HCT116 (cell line): ENCODE measurements around the gene HEXA. TPM values are rescaled to one million over a fixed set of nuclear protein-coding genes. Genes with fewer than 3 reads are reported as not detected.

Source experiments
- ATAC-seq: fragments of 200-7000 bp; cut with Tn5 transposase; 2 replicates; pipeline ENCODE4 v1.9.1; 2020; ENCODE audit warnings: mild to moderate bottlenecking, moderate library complexity
- BruUV-seq: library from RNA; stranded (reverse); fragments of 400-500 nt; replicated peaks from 2 replicates; lab custom pipeline; 2021; lab: Mats Ljungman, UMichigan
- CTCF ChIA-PET: fragments of 300-600 bp; sonication (Branson Sonifier 250); formaldehyde crosslinking; loops from one replicate; lab custom pipeline; 2021; ENCODE audit warnings: antibody characterized with exemption; lab: Charles Lee
- POLR2A ChIA-PET: fragments of 300-600, 350-600 bp; sonication (Branson Sonifier 250); formaldehyde crosslinking; loops from one replicate; lab custom pipeline; 2021; ENCODE audit warnings: antibody characterized with exemption; lab: Charles Lee
- RAD21 ChIA-PET, 2 experiments: fragments of 300-600 bp; sonication (Branson Sonifier 250); formaldehyde crosslinking; loops; one replicate each; lab custom pipeline; 2023; ENCODE audit warnings: low total read pairs in 2 of 2; ENCODE audit not compliant: uncharacterized antibody in 2 of 2, unreplicated experiment in 2 of 2, low non-redundant PET in 1 of 2; lab: Charles Lee
- DNase-seq: peaks from one replicate; pipeline ENCODE4 v3.0.0-alpha.2; 2010; ENCODE audit warnings: low read depth, low spot score
- H2AFZ ChIP-seq: fragments of 200-600 bp; shearing (Covaris generic), sonication (generic); 2 replicates; pipeline ENCODE4 v1.6.1; 2017; ENCODE audit warnings: low read depth, mixed run types, mixed read lengths, antibody characterized with exemption, low read length; ENCODE audit not compliant: poor library complexity, severe bottlenecking
- H3K27ac ChIP-seq: 2 replicates; pipeline ENCODE4 v1.5.1; 2012; ENCODE audit warnings: low read depth, low read length
- H3K27me3 ChIP-seq: fragments of 200-600 bp; sonication (generic); 2 replicates; pipeline ENCODE4 v1.6.1; 2016; ENCODE audit warnings: mixed run types, low read length, mixed read lengths; ENCODE audit not compliant: insufficient read depth
- H3K36me3 ChIP-seq, 2 experiments: fragments of 200-500 bp in 1 of 2; fragments of 200-600 bp in 1 of 2; sonication (Bioruptor generic) in 1 of 2; sonication (generic) in 1 of 2; 2 replicates each; pipeline versions ENCODE4 v1.5.1 to v1.6.1; 2014 to 2016; ENCODE audit warnings: low read length in 2 of 2, inconsistent platforms in 1 of 2, mixed read lengths in 1 of 2, mixed run types in 1 of 2; ENCODE audit not compliant: insufficient read depth in 2 of 2, control insufficient read depth in 1 of 2
- H3K4me1 ChIP-seq, 2 experiments: fragments of 200-600 bp in 1 of 2; sonication (generic) in 1 of 2; 2 replicates each; pipeline versions ENCODE4 v1.5.1 to v1.6.1; 2012 to 2017; ENCODE audit warnings: low read length in 2 of 2, inconsistent platforms in 1 of 2, mild to moderate bottlenecking in 1 of 2, mixed read lengths in 1 of 2, mixed run types in 1 of 2, moderate library complexity in 1 of 2; ENCODE audit not compliant: insufficient read depth in 2 of 2, control insufficient read depth in 1 of 2
- H3K4me2 ChIP-seq: fragments of 200-600 bp; sonication (generic); 2 replicates; pipeline ENCODE4 v1.6.1; 2017; ENCODE audit warnings: mixed run types, low read length, mixed read lengths
- H3K4me3 ChIP-seq, 2 experiments: fragments of 200-600 bp in 1 of 2; sonication (generic) in 1 of 2; replicated peaks in 1 of 2; 2 replicates each; pipeline ENCODE4 v1.5.1; 2011 to 2016; ENCODE audit warnings: low read length in 2 of 2, control low read depth in 1 of 2, low read depth in 1 of 2, mild to moderate bottlenecking in 1 of 2, mixed read lengths in 1 of 2, mixed run types in 1 of 2
- H3K79me2 ChIP-seq: fragments of 200-600 bp; sonication (generic); 2 replicates; pipeline ENCODE4 v1.6.1; 2017; ENCODE audit warnings: mild to moderate bottlenecking, mixed run types, low read length, moderate library complexity, mixed read lengths; ENCODE audit not compliant: insufficient read depth
- H3K9ac ChIP-seq: fragments of 200-600 bp; sonication (generic); 2 replicates; pipeline ENCODE4 v1.6.1; 2016; ENCODE audit warnings: low read length, mixed read lengths
- H3K9me2 ChIP-seq: fragments of 200-600 bp; sonication (generic), shearing (Covaris generic); 2 replicates; pipeline ENCODE4 v1.6.1; 2017; ENCODE audit warnings: mixed run types, mild to moderate bottlenecking, moderate library complexity; ENCODE audit not compliant: insufficient read depth
- H3K9me3 ChIP-seq, 2 experiments: fragments of 200-500 bp in 1 of 2; fragments of 200-600 bp in 1 of 2; sonication (Bioruptor generic) in 1 of 2; sonication (generic) in 1 of 2; 2 replicates each; pipeline ENCODE4 v1.6.1; 2014 to 2017; ENCODE audit warnings: low read length in 2 of 2, mixed read lengths in 2 of 2, inconsistent platforms in 1 of 2, low read depth in 1 of 2, mild to moderate bottlenecking in 1 of 2, mixed run types in 1 of 2, moderate library complexity in 1 of 2; ENCODE audit not compliant: control insufficient read depth in 1 of 2, insufficient read depth in 1 of 2
- H4K20me1 ChIP-seq: fragments of 200-600 bp; sonication (generic), shearing (Covaris generic); 2 replicates; pipeline ENCODE4 v1.6.1; 2017; ENCODE audit warnings: mixed run types, mild to moderate bottlenecking, moderate library complexity; ENCODE audit not compliant: insufficient read depth
- CTCF ChIP-seq, 3 experiments: fragments of 200-600 bp in 1 of 3; sonication (generic) in 1 of 3; IDR thresholded peaks in 2 of 3; conservative IDR thresholded peaks in 1 of 3; 2 replicates each; pipeline ENCODE4 v1.5.1; 2012 to 2017; ENCODE audit warnings: low read depth in 2 of 3, low read length in 2 of 3, antibody characterized with exemption in 1 of 3, borderline replicate concordance in 1 of 3, control low read depth in 1 of 3, mild to moderate bottlenecking in 1 of 3, mixed read lengths in 1 of 3, mixed run types in 1 of 3, moderate library complexity in 1 of 3; ENCODE audit not compliant: insufficient read depth in 1 of 3
- EGR1 ChIP-seq: IDR thresholded peaks from 2 replicates; pipeline ENCODE4 v1.6.1; 2012; ENCODE audit warnings: low read depth
- EZH2 ChIP-seq: fragments of 200-600 bp; sonication (generic); IDR thresholded peaks from 2 replicates; pipeline ENCODE4 v1.6.1; 2017; ENCODE audit warnings: antibody characterized with exemption, mixed run types
- EZH2phosphoT487 ChIP-seq: fragments of 200-600 bp; IDR thresholded peaks from 2 replicates; pipeline ENCODE4 v1.6.1; 2018; ENCODE audit warnings: antibody characterized with exemption, borderline replicate concordance
- FOSL1 ChIP-seq: IDR thresholded peaks from 2 replicates; pipeline ENCODE4 v1.6.1; 2012; ENCODE audit warnings: low read depth
- MAX ChIP-seq: IDR thresholded peaks from 2 replicates; pipeline ENCODE4 v1.6.1; 2012
- POLR2A ChIP-seq: IDR thresholded peaks from 2 replicates; pipeline ENCODE4 v1.7.0; 2011; ENCODE audit warnings: borderline replicate concordance; ENCODE audit not compliant: insufficient read depth, insufficient read length; ENCODE audit errors: extremely low read depth
- RAD21 ChIP-seq: IDR thresholded peaks from 2 replicates; pipeline ENCODE4 v1.6.1; 2012; ENCODE audit warnings: low read depth, mild to moderate bottlenecking
- REST ChIP-seq: IDR thresholded peaks from 2 replicates; pipeline ENCODE4 v1.6.1; 2012; ENCODE audit warnings: low read depth
- SIN3A ChIP-seq: IDR thresholded peaks from 2 replicates; pipeline ENCODE4 v1.6.1; 2012; ENCODE audit warnings: low read depth
- TCF7L2 ChIP-seq: IDR thresholded peaks from 2 replicates; pipeline ENCODE4 v1.7.0; 2011; ENCODE audit warnings: borderline replicate concordance, inconsistent platforms; ENCODE audit not compliant: insufficient read depth, insufficient read length; ENCODE audit errors: extremely low read depth
- YY1 ChIP-seq: IDR thresholded peaks from 2 replicates; pipeline ENCODE4 v1.6.1; 2011; ENCODE audit warnings: low read length, low read depth, moderate library complexity, mild to moderate bottlenecking; ENCODE audit not compliant: insufficient replicate concordance; ENCODE audit errors: extremely low read depth
- ZBTB33 ChIP-seq: IDR thresholded peaks from 2 replicates; pipeline ENCODE4 v1.6.1; 2011; ENCODE audit warnings: mild to moderate bottlenecking, low read length, moderate library complexity; ENCODE audit not compliant: insufficient replicate concordance; ENCODE audit errors: extremely low read depth
- ZFX ChIP-seq: fragments of 450-650 bp; IDR thresholded peaks from 2 replicates; pipeline ENCODE4 v1.6.1; 2017
- ZNF274 ChIP-seq: fragments of 200-500 bp; sonication (Bioruptor generic); IDR thresholded peaks from 2 replicates; pipeline ENCODE4 v1.6.1; 2014; ENCODE audit warnings: mild to moderate bottlenecking, low read depth, low read length, inconsistent platforms
- intact Hi-C: fragments of 100-400 bp; cut with micrococcal nuclease; formaldehyde crosslinking; loops from 2 replicates; pipeline ENCODE4 v1.10.0; 2022
- total RNA-seq: library from RNA; stranded (reverse); gene quantifications from one replicate; pipeline ENCODE4 v1.2.1, GENCODE V29; 2021; ENCODE audit not compliant: unreplicated experiment

Gene HEXA
- total RNA-seq, 1 experiment from 2014 or later = 57.1 TPM

- no peaks in the 10 kb centered on the region for H4K20me1 ChIP-seq
- H3K36me3 ChIP-seq = no peaks in the 10 kb centered on the region; a peak in 1 of 4 replicates
- ChIA-PET POLR2A (no interaction called here), RAD21 (no interaction called here), CTCF (no interaction called here)
- intact Hi-C loops = no loop called here
- no peaks in the 10 kb centered on the region for H3K9me2 ChIP-seq
- no peak overlapping the region for H3K27ac ChIP-seq
- no peaks in the 10 kb centered on the region for H3K9me3 ChIP-seq
- no peak for TF ChIP-seq FOSL1
- no peak for TF ChIP-seq EZH2
- TF ChIP-seq ZBTB33 = no peak
- TF ChIP-seq POLR2A = no peak
- TF ChIP-seq EZH2phosphoT487 = no peak
- no peak for TF ChIP-seq ZFX
- TF ChIP-seq REST = no peak
- TF ChIP-seq ZNF274 = no peak
- TF ChIP-seq SIN3A = no peak
- TF ChIP-seq TCF7L2 = no peak
- no peak for TF ChIP-seq RAD21
- TF ChIP-seq EGR1 = no peak
- TF ChIP-seq YY1 = no peak
- no peak for TF ChIP-seq CTCF (IDR thresholded peaks at IDR 0.05 in 2 of 3, conservative IDR thresholded peaks at IDR 0.05 in 1 of 3; ENCODE audit: borderline replicate concordance in 1 of 3, insufficient read depth in 1 of 3, low read depth in 2 of 3, low read length in 2 of 3)
- no peak for TF ChIP-seq MAX
- ATAC-seq (no peak), DNase-seq (no peak)
- H3K4me1 ChIP-seq = no peaks in the 10 kb centered on the region
- H3K4me2 ChIP-seq = no peak overlapping the region
- H3K27me3 ChIP-seq = no peaks in the 10 kb centered on the region
- peaks cover 31% of the 10 kb centered on the region for H3K79me2 ChIP-seq
- H3K4me3 ChIP-seq = no peak overlapping the region
- no peak overlapping the region for H2AFZ ChIP-seq
- H3K9ac ChIP-seq = no peak overlapping the region
- no TSS peak for BruUV-seq
Measured at GRCh38 chr15:72368325-72368724, 7.5 kb downstream of the HEXA start.
